Right forelimb (tissue), 1 donor: Measurements from ENCODE around the gene CYB561.

ENCODE experiments used
- DNase-seq: peaks from one replicate; pipeline ENCODE4 v3.0.0-alpha.2; 2018

CYB561 gene

GRCh38 chr17:63405741-63406261 is 40.3 kb downstream of the CYB561 start:
- no peak for DNase-seq

DNA sequence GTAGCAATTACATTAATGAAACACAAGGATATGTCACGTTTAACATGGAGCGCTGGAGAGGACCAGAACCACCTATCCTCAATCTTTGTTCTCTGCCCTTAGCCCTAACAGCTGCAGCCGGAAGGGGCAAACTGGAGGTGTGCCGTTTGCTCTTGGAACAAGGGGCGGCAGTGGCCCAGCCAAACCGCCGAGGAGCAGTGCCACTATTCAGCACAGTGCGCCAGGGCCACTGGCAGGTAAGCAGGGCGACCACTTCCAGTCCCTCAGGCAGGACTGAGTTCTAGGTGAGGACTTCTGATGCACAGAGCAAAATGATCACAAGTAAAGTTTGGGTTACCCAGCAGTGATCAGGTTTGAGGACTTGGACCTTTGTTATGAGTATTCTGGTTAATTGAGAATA is 41.1 kb downstream of the CYB561 start:
- no peak for DNase-seq

GRCh38 chr17:63402431-63403212 is 43.5 kb downstream of the CYB561 start:
- DNase-seq = no peak

- DNase-seq = peak; percentile 85
Observed at GRCh38 chr17:63399856-63400255, 46.2 kb downstream of the CYB561 start.

GRCh38 chr17:63399316-63399715 is 46.8 kb downstream of the CYB561 start:
- no peak for DNase-seq

DNA sequence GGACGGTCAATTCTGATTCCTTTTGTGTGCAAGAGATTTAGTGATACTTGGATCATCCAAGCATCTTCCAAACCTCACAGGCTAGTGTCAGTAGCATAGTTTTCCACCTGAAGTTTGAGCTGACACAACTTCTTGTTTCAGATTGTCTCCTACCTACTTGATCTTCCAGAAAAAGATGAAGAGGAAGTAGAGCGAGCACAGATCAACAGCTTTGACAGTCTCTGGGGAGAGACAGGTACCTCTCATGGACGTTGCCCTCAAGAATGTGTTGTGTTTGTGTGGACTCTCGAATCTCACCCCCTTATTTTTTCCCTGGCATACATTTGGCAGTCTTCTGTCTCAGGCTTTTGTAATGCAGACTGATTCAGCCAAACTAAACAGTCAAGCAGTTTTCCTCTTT is 47.4 kb downstream of the CYB561 start:
- no peak for DNase-seq

DNA sequence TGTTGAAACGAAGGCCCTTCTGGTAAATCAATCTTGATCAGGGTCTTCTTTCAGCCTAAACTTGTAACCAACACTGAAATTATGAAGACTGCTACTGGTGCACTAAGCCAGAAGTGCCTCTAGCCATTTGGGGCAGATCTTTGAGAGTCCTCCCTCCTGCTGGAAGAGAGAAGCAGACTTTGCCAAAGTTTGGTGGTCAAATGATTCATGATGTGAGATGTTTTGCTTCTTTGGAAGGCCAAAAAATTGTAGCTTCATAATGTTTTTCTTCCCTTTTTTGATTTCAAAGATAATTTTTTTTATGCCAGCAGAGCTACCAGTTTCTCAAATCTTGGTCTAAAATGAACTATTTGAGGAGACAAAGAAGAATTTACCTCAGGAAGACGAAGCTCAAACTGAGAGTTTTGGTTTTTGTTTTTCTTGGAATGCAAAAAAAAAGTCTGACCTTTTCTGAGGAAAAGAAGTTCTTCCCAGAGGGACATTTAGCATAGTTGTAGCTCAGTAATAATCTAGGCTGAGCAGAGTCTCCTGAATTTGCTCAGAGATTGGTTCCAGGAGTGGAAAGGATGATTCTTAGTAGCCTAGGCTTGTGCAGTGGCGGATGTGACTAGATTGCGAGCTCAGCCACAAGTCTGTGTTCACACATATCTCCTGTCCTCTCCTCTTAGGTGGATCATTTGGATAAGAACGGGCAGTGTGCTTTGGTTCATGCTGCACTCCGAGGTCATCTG is 50.9 kb downstream of the CYB561 start:
- DNase-seq = no peak

DNA sequence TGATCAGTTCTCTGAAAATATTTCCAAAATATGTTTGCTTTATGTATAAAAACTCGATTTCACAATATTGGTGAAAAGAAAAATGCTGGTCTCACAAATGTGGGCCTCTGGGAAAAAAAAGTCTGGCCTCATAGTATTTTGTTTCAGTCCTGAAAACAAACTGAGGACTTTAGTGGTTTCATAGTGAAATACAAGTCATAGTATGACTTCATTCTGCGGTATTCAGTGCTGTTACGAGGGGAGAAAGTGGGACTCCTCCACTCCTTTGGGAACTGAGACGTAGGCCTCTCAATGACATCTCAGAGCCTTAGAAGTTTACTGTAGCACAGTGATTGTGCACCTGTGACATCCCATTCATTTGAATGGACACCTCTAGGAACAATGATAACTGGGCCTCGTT is 56.0 kb downstream of the CYB561 start:
- no peak for DNase-seq

GRCh38 chr17:63387656-63388340 is 58.3 kb downstream of the CYB561 start:
- DNase-seq = no peak

GRCh38 chr17:63382826-63383225 is 63.3 kb downstream of the CYB561 start:
- no peak for DNase-seq
